Neural progenitor cell (in vitro differentiated cells): ENCODE measurements around the gene GIGYF2. TPM values are rescaled to one million over a fixed set of nuclear protein-coding genes. Genes with fewer than 3 reads are reported as not detected.
A peak's percentile ranks its signal among the peaks of the same experiment; 100 is the strongest.

ENCODE experiments used
- DNase-seq: peaks from one replicate; pipeline ENCODE4 v3.0.0-alpha.2; 2016; ENCODE audit warnings: low spot score
- H2AFZ ChIP-seq: fragments of 200-600 bp; sonication (generic); replicated peaks from 2 replicates; pipeline ENCODE4 v1.6.1; 2016; ENCODE audit warnings: antibody characterized with exemption
- H3F3A ChIP-seq: fragments of 200-600 bp; sonication (generic); 2 replicates; pipeline ENCODE4 v1.6.1; 2016; ENCODE audit warnings: antibody characterized with exemption, low read depth
- H3K27ac ChIP-seq: fragments of 200-600 bp; sonication (generic); 2 replicates; pipeline ENCODE4 v1.5.1; 2016; ENCODE audit warnings: mild to moderate bottlenecking
- H3K27me3 ChIP-seq: fragments of 200-600 bp; sonication (generic); 2 replicates; pipeline ENCODE4 v1.6.1; 2016; ENCODE audit warnings: mild to moderate bottlenecking, moderate library complexity
- H3K36me3 ChIP-seq: fragments of 200-600 bp; sonication (generic); 2 replicates; pipeline ENCODE4 v1.5.1; 2016
- H3K4me1 ChIP-seq: fragments of 200-600 bp; sonication (generic); 2 replicates; pipeline ENCODE4 v1.6.1; 2016; ENCODE audit warnings: mixed run types
- H3K4me2 ChIP-seq: fragments of 200-600 bp; sonication (generic); 2 replicates; pipeline ENCODE4 v1.6.1; 2016
- H3K4me3 ChIP-seq: fragments of 200-600 bp; sonication (generic); 2 replicates; pipeline ENCODE4 v1.5.1; 2016
- H3K79me2 ChIP-seq: fragments of 200-600 bp; sonication (generic); 2 replicates; pipeline ENCODE4 v1.6.1; 2016; ENCODE audit warnings: low read depth
- H3K9ac ChIP-seq: fragments of 200-600 bp; sonication (generic); 2 replicates; pipeline ENCODE4 v1.6.1; 2016
- H3K9me3 ChIP-seq: fragments of 200-600 bp; sonication (generic); 2 replicates; pipeline ENCODE4 v1.5.1; 2016; ENCODE audit warnings: low read depth
- H4K20me1 ChIP-seq: fragments of 200-600 bp; sonication (generic); 2 replicates; pipeline ENCODE4 v1.6.1; 2016; ENCODE audit warnings: low read depth
- H3K27ac Mint-ChIP-seq: 3 replicates; pipeline ENCODE4 v1.8.0; 2021; ENCODE audit warnings: mixed read lengths
- H3K27me3 Mint-ChIP-seq: 2 replicates; pipeline ENCODE4 v1.8.0; 2022; ENCODE audit warnings: low read depth, mild to moderate bottlenecking, inconsistent platforms, moderate library complexity, mixed read lengths; ENCODE audit not compliant: insufficient read depth
- H3K36me3 Mint-ChIP-seq: 3 replicates; pipeline ENCODE4 v1.8.0; 2021; ENCODE audit warnings: mixed read lengths
- H3K4me1 Mint-ChIP-seq: 3 replicates; pipeline ENCODE4 v1.8.0; 2021; ENCODE audit warnings: mixed read lengths
- H3K4me3 Mint-ChIP-seq: 3 replicates; pipeline ENCODE4 v1.8.0; 2021; ENCODE audit warnings: mild to moderate bottlenecking, moderate library complexity, mixed read lengths
- H3K9me3 Mint-ChIP-seq: 3 replicates; pipeline ENCODE4 v1.8.0; 2020; ENCODE audit warnings: mixed read lengths
- CTCF ChIP-seq: fragments of 200-600 bp; sonication (generic); IDR thresholded peaks from 2 replicates; pipeline ENCODE4 v1.5.1; 2017; ENCODE audit warnings: antibody characterized with exemption, mild to moderate bottlenecking
- EZH2 ChIP-seq: fragments of 200-600 bp; sonication (generic); IDR thresholded peaks from 2 replicates; pipeline ENCODE4 v1.6.1; 2017; ENCODE audit warnings: antibody characterized with exemption, mild to moderate bottlenecking, moderate library complexity
- EZH2phosphoT487 ChIP-seq: fragments of 200-600 bp; sonication (generic); IDR thresholded peaks from 2 replicates; pipeline ENCODE4 v1.6.1; 2017; ENCODE audit warnings: antibody characterized with exemption
- total RNA-seq: library from RNA; depleted of rRNA; stranded (reverse); fragments of >200 nt; gene quantifications from 2 replicates; pipeline ENCODE4 v1.2.3, GENCODE V29; 2015; ENCODE audit warnings: low replicate concordance

GIGYF2 gene
- total RNA-seq, 1 donor from 2014 or later, result 76.3 TPM

- Mint-ChIP-seq H3K27me3 (peaks cover 11% of the 10 kb centered on the region), H3K36me3 (no peaks in the 10 kb centered on the region), H3K4me3 (no peak overlapping the region), H3K9me3 (no peaks in the 10 kb centered on the region), H3K27ac (no peak overlapping the region), H3K4me1 (peaks cover 18% of the 10 kb centered on the region)
- Histone ChIP-seq H2AFZ (no peak overlapping the region), H4K20me1 (no peaks in the 10 kb centered on the region), H3F3A (peaks cover 4% of the 10 kb centered on the region), H3K4me1 (no peaks in the 10 kb centered on the region), H3K79me2 (no peaks in the 10 kb centered on the region), H3K9ac (no peak overlapping the region), H3K4me2 (no peak overlapping the region), H3K9me3 (no peaks in the 10 kb centered on the region), H3K27ac (no peak overlapping the region), H3K4me3 (no peak overlapping the region), H3K36me3 (no peaks in the 10 kb centered on the region), H3K27me3 (peaks cover 5% of the 10 kb centered on the region)
- no peak for TF ChIP-seq EZH2phosphoT487
- no peak for TF ChIP-seq CTCF
- TF ChIP-seq EZH2, result no peak
- DNase-seq, result peak; percentile 35
Observed at GRCh38 chr2:232869138-232870017, 172.2 kb downstream of the GIGYF2 start.

- no peak for TF ChIP-seq EZH2
- no peak for TF ChIP-seq CTCF
- TF ChIP-seq EZH2phosphoT487, result no peak
- DNase-seq, result no peak
- Histone ChIP-seq H3K9ac (no peak within 1 kb of the TSS), H3K4me2 (no peak within 1 kb of the TSS), H3K79me2 (no peaks in the 10 kb centered on the region), H4K20me1 (no peaks in the 10 kb centered on the region), H3K4me3 (no peak within 1 kb of the TSS), H3K27me3 (peaks cover 13% of the 10 kb centered on the region), H2AFZ (no peak within 1 kb of the TSS), H3K27ac (no peak within 1 kb of the TSS), H3K9me3 (no peaks in the 10 kb centered on the region), H3K36me3 (no peaks in the 10 kb centered on the region), H3K4me1 (no peaks in the 10 kb centered on the region), H3F3A (peaks cover 4% of the 10 kb centered on the region)
- peak within 1 kb of the TSS; percentile 79 for H3K27ac Mint-ChIP-seq
- H3K4me3 Mint-ChIP-seq, result no peak within 1 kb of the TSS
- H3K4me1 Mint-ChIP-seq, result peaks cover 19% of the 10 kb centered on the region
- H3K9me3 Mint-ChIP-seq, result no peaks in the 10 kb centered on the region
- no peaks in the 10 kb centered on the region for H3K36me3 Mint-ChIP-seq
- H3K27me3 Mint-ChIP-seq, result peaks cover 15% of the 10 kb centered on the region
Observed at GRCh38 chr2:232870018-232870765, 173.1 kb downstream of the GIGYF2 start, which contains the start of gene SNORC. Gene SNORC, plus strand, starts transcription at chr2:232870264. Its CDS starts 78 bp downstream, at chr2:232870342.

GRCh38 chr2:232870766-232871371 is 173.7 kb downstream of the GIGYF2 start:
- H2AFZ ChIP-seq, result no peak overlapping the region
- peak overlapping the region; percentile 79 for H3K27ac Mint-ChIP-seq
- H3K79me2 ChIP-seq, result no peaks in the 10 kb centered on the region
- H3K36me3 Mint-ChIP-seq, result no peaks in the 10 kb centered on the region
- DNase-seq, result no peak
- no peak overlapping the region for H3K9ac ChIP-seq
- no peaks in the 10 kb centered on the region for H3K9me3 Mint-ChIP-seq
- no peaks in the 10 kb centered on the region for H3K36me3 ChIP-seq
- no peak overlapping the region for H3K4me3 Mint-ChIP-seq
- no peak overlapping the region for H3K4me3 ChIP-seq
- H3K27me3 Mint-ChIP-seq, result peaks cover 20% of the 10 kb centered on the region
- H3K9me3 ChIP-seq, result no peaks in the 10 kb centered on the region
- no peak overlapping the region for H3K27ac ChIP-seq
- H3F3A ChIP-seq, result peaks cover 4% of the 10 kb centered on the region
- H3K27me3 ChIP-seq, result peaks cover 20% of the 10 kb centered on the region
- TF ChIP-seq EZH2phosphoT487, result no peak
- no peak for TF ChIP-seq EZH2
- no peak for TF ChIP-seq CTCF
- H3K4me2 ChIP-seq, result no peak overlapping the region
- H3K4me1 ChIP-seq, result peaks cover 3% of the 10 kb centered on the region
- peaks cover 19% of the 10 kb centered on the region for H3K4me1 Mint-ChIP-seq
- no peaks in the 10 kb centered on the region for H4K20me1 ChIP-seq
